GM21723 (cell line): ENCODE results near the gene ZNF70.

Experiments used
- ATAC-seq: cut with Tn5 transposase; IDR thresholded peaks from one replicate; pipeline ENCODE4 v1.9.1; 2021; ENCODE audit warnings: mild to moderate bottlenecking, moderate library complexity; ENCODE audit not compliant: unreplicated experiment

ZNF70 gene

GRCh38 chr22:23695571-23696325 is 55.2 kb downstream of the ZNF70 start:
- no peak for ATAC-seq

- ATAC-seq, result no peak
Measured at GRCh38 chr22:23695141-23695540, 55.8 kb downstream of the ZNF70 start.

GRCh38 chr22:23693979-23694680 is 56.8 kb downstream of the ZNF70 start:
- no peak for ATAC-seq

- ATAC-seq, result no peak
Measured at GRCh38 chr22:23692598-23693291, 58.2 kb downstream of the ZNF70 start.

- ATAC-seq, result no peak
Measured at GRCh38 chr22:23691748-23692423, 59.0 kb downstream of the ZNF70 start.

GRCh38 chr22:23690713-23691112 is 60.2 kb downstream of the ZNF70 start, which contains the start of gene RGL4:
Gene RGL4 (plus strand): TSS chr22:23691013. CDS start chr22:23692031, 1,018 bp downstream.
- ATAC-seq, result no peak

- no peak for ATAC-seq
Measured at GRCh38 chr22:23689414-23689813, 61.5 kb downstream of the ZNF70 start.
